Measurements from ENCODE around the gene POMC. TPM values are rescaled to one million over a fixed set of nuclear protein-coding genes. Genes with fewer than 3 reads are reported as not detected.
"Not testable (repeated sequence)": the region's sequence is repeated elsewhere in the genome, so short reads cannot be mapped to it uniquely, and the experiment has no call there.

Gene POMC
- total RNA-seq, 1 donor from 2014 or later = 3.6 TPM

- DNase-seq = no peak
These were observed 8.3 kb upstream of the POMC start for GRCh38 chr2:25176541-25177181.

- DNase-seq = no peak
These were observed 7.8 kb upstream of the POMC start for GRCh38 chr2:25176138-25176537.

- DNase-seq = no peak
These were observed 5.9 kb upstream of the POMC start for GRCh38 chr2:25174192-25174861.

GRCh38 chr2:25173719-25174118 is 5.3 kb upstream of the POMC start:
- DNase-seq = no peak

- no peak for DNase-seq
These were observed 2.5 kb upstream of the POMC start for GRCh38 chr2:25170888-25171287.

- no peak for DNase-seq
These were observed 692 bp upstream of the POMC start for GRCh38 chr2:25169073-25169470.

GRCh38 chr2:25165992-25166875 is 2.1 kb downstream of the POMC start:
- no peak for DNase-seq

GRCh38 chr2:25164561-25164960 is 3.8 kb downstream of the POMC start:
- DNase-seq = no peak

GRCh38 chr2:25162061-25162460 is 6.3 kb downstream of the POMC start:
- not testable (repeated sequence) for DNase-seq

GRCh38 chr2:25161055-25161781 is 7.2 kb downstream of the POMC start:
- peak; percentile 58 for DNase-seq

- no peak for DNase-seq
These were observed 8.0 kb downstream of the POMC start for GRCh38 chr2:25160376-25160775.

GRCh38 chr2:25159949-25160348 is 8.4 kb downstream of the POMC start:
- no peak for DNase-seq

GRCh38 chr2:25158096-25158852 is 10.1 kb downstream of the POMC start:
- no peak for DNase-seq

GRCh38 chr2:25155401-25155800 is 13.0 kb downstream of the POMC start:
- no peak for DNase-seq

- no peak for DNase-seq
These were observed 16.7 kb downstream of the POMC start for GRCh38 chr2:25151718-25152117.

- DNase-seq = not testable (repeated sequence)
These were observed 17.4 kb downstream of the POMC start for GRCh38 chr2:25150993-25151392.

GRCh38 chr2:25149646-25150045 is 18.7 kb downstream of the POMC start:
- no peak for DNase-seq

GRCh38 chr2:25146896-25147295 is 21.5 kb downstream of the POMC start:
- no peak for DNase-seq

GRCh38 chr2:25145803-25146202 is 22.6 kb downstream of the POMC start:
- DNase-seq = no peak

GRCh38 chr2:25141120-25141519 is 27.3 kb downstream of the POMC start:
- DNase-seq = no peak

GRCh38 chr2:25140535-25140934 is 27.8 kb downstream of the POMC start:
- DNase-seq = not testable (repeated sequence)

- DNase-seq = no peak
These were observed 35.7 kb downstream of the POMC start for GRCh38 chr2:25132693-25133092.
